GM23338 (cell line): ENCODE data around the gene ROR1.

Experiments used
- CREB1 ChIP-seq: fragments of 250-450 bp; sonication (Bioruptor Pico); IDR thresholded peaks from 2 replicates; pipeline ENCODE4 v1.5.0; 2020; ENCODE audit warnings: low read depth, mild to moderate bottlenecking, moderate library complexity
- CTCF ChIP-seq, 2 experiments: fragments of 200-600 bp in 1 of 2; sonication (generic) in 1 of 2; conservative IDR thresholded peaks; 2 replicates each; pipeline versions ENCODE4 v1.5.1 to v1.6.1; 2016 to 2017; ENCODE audit warnings: antibody characterized with exemption in 2 of 2, low read depth in 2 of 2, mild to moderate bottlenecking in 2 of 2, moderate library complexity in 1 of 2
- ETS1 ChIP-seq: IDR thresholded peaks from 2 replicates; pipeline ENCODE4 v1.6.1; 2016; ENCODE audit warnings: antibody characterized with exemption
- EZH2 ChIP-seq: fragments of 200-600 bp; sonication (generic); IDR thresholded peaks from one replicate; pipeline ENCODE4 v1.8.0; 2017; ENCODE audit warnings: antibody characterized with exemption, mild to moderate bottlenecking, low read depth; ENCODE audit not compliant: unreplicated experiment
- EZH2phosphoT487 ChIP-seq: fragments of 200-600 bp; sonication (generic); IDR thresholded peaks from one replicate; pipeline ENCODE4 v1.8.1; 2018; ENCODE audit warnings: antibody characterized with exemption; ENCODE audit not compliant: unreplicated experiment
- JUNB ChIP-seq: IDR thresholded peaks from one replicate; pipeline ENCODE4 v1.6.1; 2016; ENCODE audit warnings: antibody characterized with exemption; ENCODE audit not compliant: unreplicated experiment
- NANOG ChIP-seq: IDR thresholded peaks from 2 replicates; pipeline ENCODE4 v1.6.1; 2016; ENCODE audit warnings: antibody characterized with exemption, borderline replicate concordance
- POLR2AphosphoS5 ChIP-seq: IDR thresholded peaks from 2 replicates; pipeline ENCODE4 v1.6.1; 2016; ENCODE audit warnings: antibody characterized with exemption, low read depth
- REST ChIP-seq: IDR thresholded peaks from one replicate; pipeline ENCODE4 v1.6.1; 2018; ENCODE audit warnings: antibody characterized with exemption; ENCODE audit not compliant: unreplicated experiment
- STAT1 ChIP-seq: IDR thresholded peaks from one replicate; pipeline ENCODE4 v1.6.1; 2016; ENCODE audit warnings: antibody characterized with exemption; ENCODE audit not compliant: unreplicated experiment
- ZNF114 ChIP-seq: fragments of 250-450 bp; sonication (Bioruptor Pico); IDR thresholded peaks from 2 replicates; pipeline ENCODE4 v1.5.0; 2020; ENCODE audit warnings: mild to moderate bottlenecking, moderate library complexity
- ZNF331 ChIP-seq: fragments of 250-450 bp; sonication (Bioruptor Pico); IDR thresholded peaks from 2 replicates; pipeline ENCODE4 v1.5.0; 2020; ENCODE audit warnings: low read depth, mild to moderate bottlenecking, moderate library complexity
- TF ChIP-seq, protein P1 (sequence below): fragments of 250-450 bp; sonication (Bioruptor Pico); IDR thresholded peaks from 2 replicates; pipeline ENCODE4 v1.5.0; 2020; ENCODE audit warnings: mild to moderate bottlenecking, moderate library complexity

DNA sequence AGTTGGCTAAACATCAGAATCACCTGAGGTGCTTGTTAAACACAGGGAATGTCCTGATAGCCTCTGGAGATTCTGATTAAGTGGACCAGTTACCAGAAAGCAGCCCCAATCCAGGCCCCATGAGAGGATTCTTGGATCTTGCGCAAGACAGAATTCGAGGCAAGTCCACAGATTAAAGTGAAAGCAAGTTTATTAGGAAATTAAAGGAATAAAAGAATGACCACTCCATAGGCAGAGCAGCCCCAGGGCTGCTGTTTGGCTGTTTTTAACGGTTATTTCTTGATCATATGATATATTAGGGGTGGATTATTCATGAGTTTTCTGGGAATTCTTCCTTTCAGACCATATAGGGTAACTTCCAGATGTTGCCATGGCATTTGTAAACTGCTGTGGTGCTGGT is 176.2 kb downstream of the ROR1 start:
- TF ChIP-seq CTCF (conservative IDR thresholded peaks at IDR 0.05; ENCODE audit: low read depth in 2 of 2) (no peak), NANOG (no peak), EZH2phosphoT487 (no peak), EZH2 (no peak), REST (no peak), POLR2AphosphoS5 (no peak), JUNB (no peak), ZNF331 (CRISPR knock-in tag) (no peak), STAT1 (no peak), CREB1 (CRISPR knock-in tag) (no peak), ETS1 (no peak), ZNF114 (no peak)
- TF ChIP-seq, protein P1, sequence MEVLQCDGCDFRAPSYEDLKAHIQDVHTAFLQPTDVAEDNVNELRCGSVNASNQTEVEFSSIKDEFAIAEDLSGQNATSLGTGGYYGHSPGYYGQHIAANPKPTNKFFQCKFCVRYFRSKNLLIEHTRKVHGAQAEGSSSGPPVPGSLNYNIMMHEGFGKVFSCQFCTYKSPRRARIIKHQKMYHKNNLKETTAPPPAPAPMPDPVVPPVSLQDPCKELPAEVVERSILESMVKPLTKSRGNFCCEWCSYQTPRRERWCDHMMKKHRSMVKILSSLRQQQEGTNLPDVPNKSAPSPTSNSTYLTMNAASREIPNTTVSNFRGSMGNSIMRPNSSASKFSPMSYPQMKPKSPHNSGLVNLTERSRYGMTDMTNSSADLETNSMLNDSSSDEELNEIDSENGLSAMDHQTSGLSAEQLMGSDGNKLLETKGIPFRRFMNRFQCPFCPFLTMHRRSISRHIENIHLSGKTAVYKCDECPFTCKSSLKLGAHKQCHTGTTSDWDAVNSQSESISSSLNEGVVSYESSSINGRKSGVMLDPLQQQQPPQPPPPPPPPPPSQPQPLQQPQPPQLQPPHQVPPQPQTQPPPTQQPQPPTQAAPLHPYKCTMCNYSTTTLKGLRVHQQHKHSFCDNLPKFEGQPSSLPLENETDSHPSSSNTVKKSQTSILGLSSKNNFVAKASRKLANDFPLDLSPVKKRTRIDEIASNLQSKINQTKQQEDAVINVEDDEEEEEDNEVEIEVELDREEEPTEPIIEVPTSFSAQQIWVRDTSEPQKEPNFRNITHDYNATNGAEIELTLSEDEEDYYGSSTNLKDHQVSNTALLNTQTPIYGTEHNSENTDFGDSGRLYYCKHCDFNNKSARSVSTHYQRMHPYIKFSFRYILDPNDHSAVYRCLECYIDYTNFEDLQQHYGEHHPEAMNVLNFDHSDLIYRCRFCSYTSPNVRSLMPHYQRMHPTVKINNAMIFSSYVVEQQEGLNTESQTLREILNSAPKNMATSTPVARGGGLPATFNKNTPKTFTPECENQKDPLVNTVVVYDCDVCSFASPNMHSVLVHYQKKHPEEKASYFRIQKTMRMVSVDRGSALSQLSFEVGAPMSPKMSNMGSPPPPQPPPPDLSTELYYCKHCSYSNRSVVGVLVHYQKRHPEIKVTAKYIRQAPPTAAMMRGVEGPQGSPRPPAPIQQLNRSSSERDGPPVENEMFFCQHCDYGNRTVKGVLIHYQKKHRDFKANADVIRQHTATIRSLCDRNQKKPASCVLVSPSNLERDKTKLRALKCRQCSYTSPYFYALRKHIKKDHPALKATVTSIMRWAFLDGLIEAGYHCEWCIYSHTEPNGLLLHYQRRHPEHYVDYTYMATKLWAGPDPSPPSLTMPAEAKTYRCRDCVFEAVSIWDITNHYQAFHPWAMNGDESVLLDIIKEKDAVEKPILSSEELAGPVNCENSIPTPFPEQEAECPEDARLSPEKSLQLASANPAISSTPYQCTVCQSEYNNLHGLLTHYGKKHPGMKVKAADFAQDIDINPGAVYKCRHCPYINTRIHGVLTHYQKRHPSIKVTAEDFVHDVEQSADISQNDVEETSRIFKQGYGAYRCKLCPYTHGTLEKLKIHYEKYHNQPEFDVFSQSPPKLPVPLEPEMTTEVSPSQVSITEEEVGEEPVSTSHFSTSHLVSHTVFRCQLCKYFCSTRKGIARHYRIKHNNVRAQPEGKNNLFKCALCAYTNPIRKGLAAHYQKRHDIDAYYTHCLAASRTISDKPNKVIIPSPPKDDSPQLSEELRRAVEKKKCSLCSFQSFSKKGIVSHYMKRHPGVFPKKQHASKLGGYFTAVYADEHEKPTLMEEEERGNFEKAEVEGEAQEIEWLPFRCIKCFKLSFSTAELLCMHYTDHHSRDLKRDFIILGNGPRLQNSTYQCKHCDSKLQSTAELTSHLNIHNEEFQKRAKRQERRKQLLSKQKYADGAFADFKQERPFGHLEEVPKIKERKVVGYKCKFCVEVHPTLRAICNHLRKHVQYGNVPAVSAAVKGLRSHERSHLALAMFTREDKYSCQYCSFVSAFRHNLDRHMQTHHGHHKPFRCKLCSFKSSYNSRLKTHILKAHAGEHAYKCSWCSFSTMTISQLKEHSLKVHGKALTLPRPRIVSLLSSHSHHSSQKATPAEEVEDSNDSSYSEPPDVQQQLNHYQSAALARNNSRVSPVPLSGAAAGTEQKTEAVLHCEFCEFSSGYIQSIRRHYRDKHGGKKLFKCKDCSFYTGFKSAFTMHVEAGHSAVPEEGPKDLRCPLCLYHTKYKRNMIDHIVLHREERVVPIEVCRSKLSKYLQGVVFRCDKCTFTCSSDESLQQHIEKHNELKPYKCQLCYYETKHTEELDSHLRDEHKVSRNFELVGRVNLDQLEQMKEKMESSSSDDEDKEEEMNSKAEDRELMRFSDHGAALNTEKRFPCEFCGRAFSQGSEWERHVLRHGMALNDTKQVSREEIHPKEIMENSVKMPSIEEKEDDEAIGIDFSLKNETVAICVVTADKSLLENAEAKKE, result no peak
